ENCODE measurements around the gene POLD3. TPM values are rescaled to one million over a fixed set of nuclear protein-coding genes. Genes with fewer than 3 reads are reported as not detected.

POLD3 gene
- total RNA-seq, 4 donors from 2014 or later: 13.0 to 14.8 (median 14.3) TPM

DNA sequence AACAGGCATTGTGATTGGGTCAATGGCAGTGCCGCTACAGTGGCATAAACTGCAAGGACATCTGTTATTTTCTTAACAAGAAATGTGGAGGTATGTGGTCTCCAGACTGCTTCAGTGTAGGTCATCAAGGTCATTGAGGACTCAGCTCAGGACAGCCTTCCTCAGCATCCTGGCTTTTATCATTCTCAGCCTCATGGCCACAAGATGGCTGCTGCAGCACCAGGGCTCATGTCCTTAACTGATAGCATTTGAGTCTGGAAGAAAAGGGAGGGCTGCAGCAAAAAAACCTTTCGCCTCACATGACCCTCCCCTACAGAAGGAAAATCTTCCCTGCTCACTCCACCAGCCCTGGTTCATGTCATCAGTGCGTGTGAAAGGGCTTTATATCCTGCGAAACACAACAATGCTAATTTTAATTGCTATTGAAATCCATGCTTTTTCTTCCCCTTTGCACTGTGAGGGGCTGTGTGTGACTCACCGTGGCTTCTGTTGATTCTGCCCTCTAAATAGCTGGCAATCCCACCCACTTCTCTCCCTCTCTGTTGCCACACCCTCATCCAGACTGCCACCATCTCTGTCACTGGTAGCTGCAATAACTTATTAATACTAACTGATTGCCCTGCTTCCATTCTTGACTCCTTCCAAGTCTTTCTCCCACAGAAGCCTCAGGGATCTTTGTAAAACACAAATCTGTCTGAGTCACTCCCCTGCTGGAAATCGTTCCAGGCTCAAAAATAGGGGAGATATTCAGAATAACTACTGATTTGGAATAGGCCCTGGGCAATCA, 95.0 kb downstream of the POLD3 start:
- Histone ChIP-seq H3K4me1 (peaks cover 5 to 26% of the 10 kb centered on the region in 2 donors), H3K36me3 (no peaks in the 10 kb centered on the region), H3K27ac (no peak overlapping the region), H3K4me3 (replicated peaks in 1 of 3) (no peak overlapping the region), H3K9me3 (no peaks in the 10 kb centered on the region), H3K27me3 (no peaks in the 10 kb centered on the region)
- 77 to 80% methylated on average over 6 of the region's 6 CpGs for WGBS, 2 donors
- intact Hi-C loops (cut with DNase I): no loop called here
- TF ChIP-seq POLR2A (IDR thresholded peaks at IDR 0.05): no peak
- TF ChIP-seq CTCF (IDR thresholded peaks at IDR 0.05): no peak
- DNase-seq: no peak

DNA sequence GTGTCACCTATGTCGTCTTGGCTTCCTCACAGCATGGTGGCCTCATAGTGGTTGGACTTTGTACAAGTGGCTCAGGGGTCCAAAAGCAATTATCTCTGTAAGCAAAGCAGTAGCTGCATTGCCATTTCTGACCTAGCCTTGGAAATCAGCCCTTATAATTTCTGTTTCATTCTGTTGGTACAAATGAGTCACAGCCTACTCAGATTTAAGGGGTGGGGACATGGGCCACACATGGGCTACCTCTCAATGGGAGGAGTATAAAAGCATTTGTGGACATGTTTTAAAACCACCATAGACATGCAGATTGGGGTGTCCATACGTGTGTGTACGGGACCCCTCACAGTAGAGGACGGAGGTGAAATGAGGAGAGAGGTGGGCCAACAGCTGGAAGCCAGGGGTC, 97.3 kb downstream of the POLD3 start:
- intact Hi-C loops (cut with DNase I): no loop called here
- H3K4me3 ChIP-seq (replicated peaks in 1 of 3): no peak overlapping the region
- H3K27ac ChIP-seq: no peak overlapping the region
- WGBS, 2 donors: 95 to 99% methylated on average over 4 of the region's 4 CpGs
- no peaks in the 10 kb centered on the region for H3K27me3 ChIP-seq
- no peaks in the 10 kb centered on the region for H3K36me3 ChIP-seq
- no peak for DNase-seq
- peaks cover 0 to 4% of the 10 kb centered on the region in 2 donors for H3K4me1 ChIP-seq
- no peak for TF ChIP-seq POLR2A (IDR thresholded peaks at IDR 0.05)
- TF ChIP-seq CTCF (IDR thresholded peaks at IDR 0.05): no peak
- H3K9me3 ChIP-seq: no peaks in the 10 kb centered on the region

- intact Hi-C loops (cut with DNase I): no loop called here
- Histone ChIP-seq H3K27me3 (no peaks in the 10 kb centered on the region), H3K36me3 (no peaks in the 10 kb centered on the region), H3K9me3 (no peaks in the 10 kb centered on the region), H3K27ac (no peak overlapping the region), H3K4me3 (replicated peaks in 1 of 3) (no peak overlapping the region), H3K4me1 (peaks cover 0 to 11% of the 10 kb centered on the region in 2 donors)
- DNase-seq: no peak
- TF ChIP-seq POLR2A (IDR thresholded peaks at IDR 0.05) (no peak), CTCF (IDR thresholded peaks at IDR 0.05) (no peak)
- 73 to 82% methylated on average over 4 of the region's 4 CpGs for WGBS, 2 donors
These were observed 99.4 kb downstream of the POLD3 start for GRCh38 chr11:74691755-74692154.

Small RNA genes lying within 50 kb of the gene (small RNA-seq; reads per million reads assigned to genes)
- gene RANP3: not detected
- not detected for gene RN7SKP297

Other genes starting within 250 kb of the POLD3 start
- gene PGM2L1, start 194.1 kb upstream of the POLD3 start, total RNA-seq: 10 to 100 TPM in 1 of 4 donors, 1 to 10 TPM in 3; 5.0 to 11.4 (median 5.6) TPM
- gene KCNE3, start 125.0 kb upstream of the POLD3 start, total RNA-seq: 1 to 10 TPM; 3.9 to 7.9 (median 5.7) TPM
- 10 to 100 TPM; 13.8 to 25.8 (median 16.3) TPM for gene LIPT2, start 98.9 kb upstream of the POLD3 start, total RNA-seq
- gene CHRDL2, start 138.8 kb downstream of the POLD3 start, total RNA-seq: not detected
- gene RNF169, start 156.3 kb downstream of the POLD3 start, total RNA-seq: 10 to 100 TPM; 24.1 to 30.2 (median 27.5) TPM

Measured in thyroid gland (tissue), 4 donors.